ENCODE data around the gene NF1. TPM values are rescaled to one million over a fixed set of nuclear protein-coding genes. Genes with fewer than 3 reads are reported as not detected.
"Not testable (repeated sequence)": the region's sequence is repeated elsewhere in the genome, so short reads cannot be mapped to it uniquely, and the experiment has no call there.

The NF1 gene
- total RNA-seq, 4 donors from 2014 or later: 40.9 to 64.8 (median 44.5) TPM

- Histone ChIP-seq H3K27me3 (no peaks in the 10 kb centered on the region), H3K27ac (replicated peaks in 1 of 4) (no peak overlapping the region), H3K9me3 (no peaks in the 10 kb centered on the region), H3K4me3 (no peak overlapping the region), H3K36me3 (peaks cover 0 to 39% (median 29%) of the 10 kb centered on the region in 4 donors), H3K4me1 (no peaks in the 10 kb centered on the region)
- DNase-seq (ENCODE audit: extremely low spot score): no peak
- intact Hi-C loops (cut with DNase I): no loop called here
- no peak for TF ChIP-seq POLR2A (IDR thresholded peaks at IDR 0.05; ENCODE audit: low read depth)
- TF ChIP-seq EP300 (IDR thresholded peaks at IDR 0.05): no peak
These were observed 234.4 kb downstream of the NF1 start for GRCh38 chr17:31329221-31329620.

- Histone ChIP-seq H3K27ac (replicated peaks in 1 of 4) (no peak overlapping the region), H3K4me3 (no peak overlapping the region), H3K27me3 (no peaks in the 10 kb centered on the region), H3K4me1 (no peaks in the 10 kb centered on the region), H3K36me3 (peaks cover 28 to 80% (median 51%) of the 10 kb centered on the region in 4 donors), H3K9me3 (no peaks in the 10 kb centered on the region)
- TF ChIP-seq POLR2AphosphoS5 (IDR thresholded peaks at IDR 0.05): no peak
- TF ChIP-seq EP300 (IDR thresholded peaks at IDR 0.05): no peak
- TF ChIP-seq POLR2A (IDR thresholded peaks at IDR 0.05; ENCODE audit: low read depth): no peak
- TF ChIP-seq CTCF (IDR thresholded peaks at IDR 0.05): no peak
- no peak for DNase-seq (ENCODE audit: extremely low spot score)
- WGBS: 79% methylated on average over 6 of the region's 6 CpGs
- intact Hi-C loops (cut with DNase I): no loop called here
These were observed 245.3 kb downstream of the NF1 start for GRCh38 chr17:31339906-31340661.

GRCh38 chr17:31345191-31345747 lies 250.5 kb downstream of the NF1 start:
- 98% methylated on average over 9 of the region's 34 CpGs for WGBS
- H3K27me3 ChIP-seq; intact Hi-C loops (cut with DNase I); DNase-seq (ENCODE audit: extremely low spot score); H3K9me3 ChIP-seq; H3K4me1 ChIP-seq; H3K4me3 ChIP-seq; H3K27ac ChIP-seq (replicated peaks in 1 of 4): not testable (repeated sequence)
- peaks cover 12 to 62% (median 38%) of the 10 kb centered on the region in 4 donors for H3K36me3 ChIP-seq

- peaks cover 26 to 63% (median 46%) of the 10 kb centered on the region in 4 donors for H3K36me3 ChIP-seq
These were observed 254.7 kb downstream of the NF1 start for GRCh38 chr17:31349454-31349853.

GRCh38 chr17:31355935-31356334 lies 261.2 kb downstream of the NF1 start:
- Histone ChIP-seq H3K4me1 (no peaks in the 10 kb centered on the region), H3K27me3 (no peaks in the 10 kb centered on the region), H3K9me3 (no peaks in the 10 kb centered on the region), H3K4me3 (no peak overlapping the region), H3K27ac (replicated peaks in 1 of 4) (no peak overlapping the region), H3K36me3 (peaks cover 30 to 91% (median 66%) of the 10 kb centered on the region in 4 donors)
- intact Hi-C loops (cut with DNase I): no loop called here
- no peak for DNase-seq (ENCODE audit: extremely low spot score)
- WGBS: 72% methylated on average over 1 of the region's 1 CpG
- TF ChIP-seq EP300 (IDR thresholded peaks at IDR 0.05) (no peak), CTCF (IDR thresholded peaks at IDR 0.05) (no peak), POLR2AphosphoS5 (IDR thresholded peaks at IDR 0.05) (no peak), POLR2A (IDR thresholded peaks at IDR 0.05; ENCODE audit: low read depth) (no peak)

More at GRCh38 chr17:31349454-31349853, 254.7 kb downstream of the NF1 start:
- Histone ChIP-seq H3K4me3 (no peak overlapping the region), H3K9me3 (no peaks in the 10 kb centered on the region), H3K4me1 (no peaks in the 10 kb centered on the region), H3K27ac (replicated peaks in 1 of 4) (no peak overlapping the region), H3K27me3 (no peaks in the 10 kb centered on the region)
- no peak for DNase-seq (ENCODE audit: extremely low spot score)
- intact Hi-C loops (cut with DNase I): no loop called here
- no peak for TF ChIP-seq EP300 (IDR thresholded peaks at IDR 0.05)
- no peak for TF ChIP-seq CTCF (IDR thresholded peaks at IDR 0.05)
- no peak for TF ChIP-seq POLR2AphosphoS5 (IDR thresholded peaks at IDR 0.05)
- no peak for TF ChIP-seq POLR2A (IDR thresholded peaks at IDR 0.05; ENCODE audit: low read depth)
